GM23248 (cell line): ENCODE results near the gene PIK3CD.

Source experiments
- EZH2 ChIP-seq: fragments of 200-600 bp; sonication (generic); IDR thresholded peaks from 2 replicates; pipeline ENCODE4 v1.6.1; 2018; ENCODE audit warnings: antibody characterized with exemption, mild to moderate bottlenecking; ENCODE audit not compliant: insufficient read depth, poor library complexity, severe bottlenecking
- EZH2phosphoT487 ChIP-seq: fragments of 200-600 bp; sonication (generic); IDR thresholded peaks from 2 replicates; pipeline ENCODE4 v1.6.1; 2018; ENCODE audit warnings: antibody characterized with exemption, moderate library complexity, mild to moderate bottlenecking, low read depth; ENCODE audit not compliant: insufficient read depth

DNA sequence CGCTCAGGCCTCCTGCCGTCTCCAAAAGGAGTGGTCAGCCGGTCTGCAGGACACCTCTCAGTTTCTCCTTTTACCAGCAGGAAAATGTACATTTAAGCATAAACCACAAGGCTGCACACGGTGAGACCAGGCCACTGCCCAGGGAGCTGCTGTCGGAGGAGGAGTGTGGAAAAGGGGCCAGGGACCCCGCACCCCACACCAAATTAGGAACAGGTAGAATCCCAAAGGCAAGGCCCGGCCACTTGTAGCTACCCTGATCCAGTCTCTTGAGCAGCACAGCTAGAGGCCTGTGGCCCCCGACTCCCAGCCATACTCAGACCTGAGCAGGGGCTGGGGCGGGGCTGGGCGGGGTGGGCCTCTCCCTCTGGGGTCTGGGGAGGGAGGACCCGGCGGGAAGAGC, 78.0 kb downstream of the PIK3CD start:
- no peak for TF ChIP-seq EZH2
- no peak for TF ChIP-seq EZH2phosphoT487
